ENCODE measurements around the gene RAMAC.
"Not testable (repeated sequence)": the region's sequence is repeated elsewhere in the genome, so short reads cannot be mapped to it uniquely, and the experiment has no call there.

The RAMAC gene

DNA sequence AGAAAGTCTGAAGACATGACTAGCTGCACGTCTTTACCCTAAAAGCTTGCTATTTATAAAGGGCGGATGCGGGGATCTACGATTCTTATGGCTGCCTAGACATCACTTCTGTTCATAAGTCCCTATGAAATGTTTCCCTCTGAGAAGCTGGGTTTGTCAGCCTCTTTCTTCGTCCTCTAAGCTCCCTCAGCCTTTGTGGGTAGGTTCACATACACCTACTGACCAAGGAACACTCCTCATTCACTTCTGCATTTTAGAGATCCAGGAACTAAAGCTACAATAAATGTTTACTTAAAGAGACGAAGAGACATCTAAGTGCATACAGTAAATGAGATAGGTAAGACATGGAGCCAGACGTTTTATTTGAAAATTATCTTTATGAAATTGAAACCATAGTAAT lies 16.7 kb upstream of the RAMAC start:
- DNase-seq = no peak

GRCh38 chr15:82970078-82970686 lies 15.8 kb upstream of the RAMAC start:
- DNase-seq = no peak

- DNase-seq = no peak
These were observed 15.3 kb upstream of the RAMAC start for GRCh38 chr15:82970696-82971095.

DNA sequence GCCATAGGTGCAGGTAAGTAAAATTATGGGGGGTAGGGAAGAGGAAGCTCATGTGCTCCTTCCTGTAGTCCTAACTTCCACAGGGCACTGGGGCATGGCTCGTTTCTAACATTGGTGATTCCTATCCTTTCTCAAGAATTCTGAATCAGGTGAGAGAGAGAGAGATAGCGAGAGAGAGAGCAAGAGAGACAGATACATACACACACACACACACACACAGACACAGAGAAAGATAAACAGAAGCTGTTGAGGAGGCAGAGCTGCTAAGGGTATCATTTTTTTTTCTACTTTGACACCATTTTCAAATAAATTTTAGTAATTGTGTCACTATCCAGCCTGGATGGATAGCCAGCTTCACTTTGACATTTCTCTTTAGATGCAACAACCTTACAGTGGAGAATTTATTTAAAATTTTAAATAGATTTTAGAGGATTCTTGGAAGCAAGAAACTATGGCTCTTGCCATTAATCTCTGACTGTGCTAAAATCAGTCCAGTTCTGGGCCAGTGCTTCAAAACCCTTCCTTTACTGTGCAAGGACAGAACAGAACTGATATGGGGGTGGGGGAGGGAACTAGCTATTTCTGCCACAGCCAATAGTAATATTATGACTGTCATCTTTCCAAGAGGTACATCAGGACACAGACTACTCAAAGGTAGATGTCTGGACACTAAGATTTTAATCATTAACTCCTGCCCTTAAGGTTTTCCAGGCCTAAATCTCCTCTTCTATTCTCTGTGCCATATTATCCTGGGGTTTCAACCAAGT lies 14.6 kb upstream of the RAMAC start:
- DNase-seq = no peak

DNA sequence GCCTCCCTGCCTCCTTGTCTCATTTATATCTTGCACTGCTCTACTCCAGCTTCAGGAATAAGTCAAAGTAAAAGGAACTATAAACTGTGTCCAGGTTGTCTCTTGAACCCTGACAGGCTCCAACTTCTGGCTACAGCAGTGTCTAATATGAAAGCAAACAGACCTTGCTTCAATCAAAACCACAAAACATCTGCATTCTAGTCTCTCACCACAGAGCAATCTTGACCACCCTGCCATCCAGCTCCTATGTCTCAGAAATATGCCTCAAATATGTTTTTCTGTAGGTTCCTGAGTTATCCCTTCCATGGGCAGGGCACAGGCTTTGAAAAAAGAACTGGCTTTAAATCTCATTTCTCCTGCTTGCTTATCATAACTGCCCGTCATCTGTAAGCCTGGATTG lies 13.0 kb upstream of the RAMAC start:
- no peak for DNase-seq

DNA sequence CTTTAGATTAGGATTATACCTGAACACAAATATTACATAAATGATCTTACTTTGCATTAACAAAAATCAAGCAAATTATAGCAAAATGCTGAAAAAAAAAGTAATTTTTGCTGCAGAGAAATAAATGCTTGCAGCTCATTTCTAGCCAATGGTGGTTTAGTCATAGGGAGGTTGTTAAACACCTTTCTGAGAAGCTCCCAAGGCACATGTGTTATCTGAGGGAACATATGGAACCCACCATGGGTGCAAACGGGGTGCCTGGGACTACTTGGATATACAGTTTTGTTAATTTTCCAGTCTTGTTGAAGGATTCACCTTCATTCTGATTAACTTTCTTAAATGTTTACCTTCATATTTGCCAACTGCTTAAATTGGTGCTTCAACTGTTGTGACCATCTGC lies 8.9 kb upstream of the RAMAC start:
- DNase-seq = no peak

DNA sequence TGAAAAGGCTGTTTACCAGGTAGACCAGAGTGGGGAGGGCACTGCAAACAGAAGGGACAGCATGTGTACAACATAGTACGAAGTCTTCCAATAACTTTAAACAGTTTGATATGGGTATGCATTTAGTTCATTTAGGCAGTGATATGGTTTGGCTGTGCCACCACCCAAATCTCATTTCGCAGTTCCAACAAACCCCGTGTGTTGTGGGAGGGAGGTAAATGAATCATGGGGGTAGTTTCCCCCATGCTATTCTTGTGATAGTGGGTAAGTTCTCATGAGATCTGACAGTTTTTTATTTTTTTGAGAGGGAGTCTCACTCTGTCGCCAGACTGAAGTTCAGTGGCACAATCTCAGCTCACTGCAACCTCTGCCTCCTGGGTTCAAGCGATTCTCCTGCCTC lies 7.6 kb upstream of the RAMAC start:
- DNase-seq = no peak

- DNase-seq = no peak
These were observed 6.3 kb upstream of the RAMAC start for GRCh38 chr15:82979726-82980125.

DNA sequence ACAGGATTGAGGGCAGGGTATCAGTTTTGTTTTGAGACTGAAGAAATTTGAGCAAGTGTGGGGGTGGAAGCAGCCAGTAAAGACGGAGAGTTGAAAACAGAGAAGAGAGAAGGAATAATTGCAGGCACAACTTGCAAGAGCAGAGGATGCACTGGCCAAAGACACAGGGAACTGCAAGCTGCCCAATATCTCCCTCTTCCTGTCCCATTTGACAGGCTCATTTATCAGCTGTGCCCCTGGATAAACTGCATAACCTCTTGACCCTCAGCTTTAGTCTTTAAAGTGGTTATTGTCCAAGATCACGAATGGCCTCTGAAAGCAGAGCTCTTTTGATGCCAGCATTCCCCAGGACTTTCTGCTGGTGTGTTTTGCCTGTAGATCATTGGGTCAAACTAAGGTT lies 5.0 kb upstream of the RAMAC start:
- no peak for DNase-seq

GRCh38 chr15:82986442-82986780 lies 401 bp downstream of the RAMAC start:
- no peak for DNase-seq

DNA sequence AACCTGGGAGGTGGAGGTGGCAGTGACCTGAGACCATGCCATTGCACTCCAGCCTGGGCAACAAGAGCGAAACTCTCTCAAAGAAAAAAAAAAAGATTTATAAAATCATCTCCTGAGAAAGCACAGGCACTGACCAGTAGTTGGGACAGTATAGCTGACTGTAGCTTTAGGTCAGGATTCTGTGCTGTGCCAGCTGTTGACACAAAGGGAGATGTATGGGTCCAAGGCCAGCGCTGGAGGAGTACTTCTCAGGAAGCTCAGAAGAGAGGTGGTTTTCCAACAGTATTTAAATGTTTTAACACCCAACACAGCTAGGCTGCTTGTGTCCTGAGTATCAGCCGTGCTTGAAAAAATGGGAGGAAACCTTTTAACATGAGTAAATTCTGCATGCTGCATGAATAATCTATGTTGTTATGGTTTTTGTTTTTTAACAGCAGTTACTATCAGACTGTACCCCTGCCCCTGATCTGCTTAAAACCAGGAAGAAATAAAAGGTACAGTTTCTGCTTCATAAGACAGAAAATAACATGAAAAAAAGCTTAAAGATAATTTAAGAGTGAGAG lies 6.5 kb downstream of the RAMAC start:
- DNase-seq = no peak

GRCh38 chr15:82993144-82993543 lies 7.1 kb downstream of the RAMAC start:
- DNase-seq = no peak

DNA sequence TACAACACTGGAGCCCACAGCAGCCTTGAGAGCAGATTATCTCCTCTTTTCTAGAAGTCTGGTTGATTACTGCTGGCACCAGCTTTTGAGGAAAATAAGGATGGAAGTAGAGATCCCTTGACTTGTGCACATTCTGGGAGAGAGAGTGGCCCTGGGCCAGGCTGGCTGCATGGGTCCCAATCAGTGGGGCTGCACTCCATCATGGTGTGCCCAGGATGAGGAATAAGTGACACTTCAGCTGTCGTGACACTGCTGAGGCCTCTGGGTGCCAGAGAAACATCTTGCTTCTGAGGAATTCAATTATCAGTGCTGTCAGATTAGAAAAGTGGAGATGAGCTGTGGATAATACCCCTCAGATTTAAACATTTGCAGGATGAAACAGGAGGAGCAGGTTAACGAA lies 9.1 kb downstream of the RAMAC start:
- no peak for DNase-seq

- no peak for DNase-seq
These were observed 9.9 kb downstream of the RAMAC start for GRCh38 chr15:82995938-82996337.

DNA sequence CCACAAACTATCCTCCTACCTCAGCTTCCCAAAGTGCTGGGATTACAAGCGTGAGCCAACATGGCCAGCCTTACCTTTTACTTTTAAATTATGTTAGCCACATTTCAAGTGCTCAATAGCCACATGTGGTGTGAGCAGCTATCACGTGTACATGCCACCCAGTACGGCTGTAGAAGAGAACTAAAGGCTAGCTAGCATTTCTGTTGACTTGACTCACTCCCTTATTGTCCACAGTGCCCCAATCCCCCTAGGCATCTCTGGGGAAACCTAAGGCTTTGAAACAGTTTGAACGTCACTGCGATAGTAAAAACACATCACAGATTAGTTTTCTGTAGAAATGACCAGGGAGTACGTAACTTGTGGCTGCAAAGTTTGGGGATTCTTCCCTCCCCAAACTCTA lies 13.4 kb downstream of the RAMAC start:
- no peak for DNase-seq

DNA sequence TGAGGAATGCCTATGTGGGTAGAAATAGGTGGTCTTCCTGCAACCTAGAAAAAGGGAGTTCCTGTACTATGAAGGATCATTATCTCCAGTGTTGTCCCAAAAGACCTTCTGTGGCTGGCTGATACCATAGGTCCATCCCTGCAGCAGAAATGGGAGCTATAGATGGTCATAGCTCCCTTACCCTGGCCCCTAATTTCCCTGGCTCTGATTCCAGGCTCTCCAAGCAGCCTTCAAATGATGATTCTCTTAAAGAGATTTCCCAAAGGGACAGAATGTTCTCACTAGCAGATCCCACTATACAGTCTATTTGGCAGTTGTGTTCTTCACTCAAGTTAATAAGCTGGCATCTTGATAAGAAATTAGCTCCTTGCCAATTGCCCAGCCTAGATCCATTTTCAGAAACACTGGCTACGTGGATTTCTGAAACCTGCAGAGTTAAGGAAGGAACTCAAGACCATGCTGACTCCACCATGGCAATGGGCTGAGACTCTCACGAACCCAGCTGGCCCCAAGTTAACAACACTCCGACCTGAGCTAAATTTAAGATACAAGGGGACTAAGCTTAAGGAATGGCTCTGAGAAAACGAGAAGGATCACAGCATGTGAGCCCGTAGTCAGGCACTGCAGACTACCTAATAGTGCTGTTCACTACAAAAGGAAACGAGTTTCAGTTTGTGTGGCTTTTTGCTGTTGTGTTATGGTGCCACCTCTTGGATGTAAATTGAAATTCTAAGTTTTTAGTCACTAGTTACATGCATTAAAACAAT lies 14.1 kb downstream of the RAMAC start:
- DNase-seq = peak; percentile 0

DNA sequence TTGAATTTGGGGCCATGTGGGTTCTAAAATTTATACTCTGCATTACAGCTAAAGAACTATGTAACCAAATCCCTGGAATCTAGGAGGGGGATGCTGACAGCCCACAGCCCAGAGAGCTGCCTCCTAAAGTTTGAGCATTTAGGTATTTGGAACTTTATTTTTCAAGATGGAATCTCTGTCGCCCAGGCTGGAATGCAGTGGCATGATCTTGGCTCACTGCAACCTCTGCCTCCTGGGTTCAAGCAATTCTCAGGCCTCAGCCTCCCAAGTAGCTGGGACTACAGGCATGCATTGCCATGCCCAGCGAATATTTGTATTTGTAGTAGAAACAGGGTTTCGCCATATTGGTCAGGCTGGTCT lies 14.6 kb downstream of the RAMAC start:
- DNase-seq = not testable (repeated sequence)

DNA sequence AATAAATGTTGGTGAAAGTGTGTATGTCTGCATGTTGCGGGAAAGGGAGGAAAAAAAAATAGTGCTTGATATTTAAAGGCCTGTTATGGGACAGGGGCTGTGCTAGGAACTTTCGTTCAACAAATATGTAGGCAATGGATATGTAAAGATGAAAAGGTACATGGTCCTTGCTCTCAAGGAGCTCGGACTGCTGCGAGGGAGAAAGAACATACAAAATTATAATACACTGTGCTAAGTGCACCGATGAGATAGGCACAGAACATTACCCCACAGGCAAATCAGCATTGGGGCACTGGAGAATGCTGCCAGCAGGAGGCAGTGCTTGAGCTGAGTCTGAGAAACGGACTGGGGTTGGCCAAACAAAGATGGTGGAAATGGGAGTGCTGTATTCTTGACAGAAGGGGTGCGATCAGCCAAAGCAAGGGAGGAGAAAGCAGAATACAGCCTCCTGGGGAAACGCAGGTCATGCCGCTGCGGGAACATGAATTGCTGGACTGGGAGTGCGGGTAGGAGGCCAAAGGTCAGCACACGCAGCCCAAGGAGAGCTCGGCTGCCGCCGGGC lies 24.8 kb downstream of the RAMAC start:
- no peak for DNase-seq

GRCh38 chr15:83011271-83012075 lies 25.5 kb downstream of the RAMAC start, which contains the start of gene C15orf40:
C15orf40 (minus strand) TSS chr15:83011639; CDS start chr15:83011607, 32 bp downstream.
- peak; percentile 54 for DNase-seq

DNA sequence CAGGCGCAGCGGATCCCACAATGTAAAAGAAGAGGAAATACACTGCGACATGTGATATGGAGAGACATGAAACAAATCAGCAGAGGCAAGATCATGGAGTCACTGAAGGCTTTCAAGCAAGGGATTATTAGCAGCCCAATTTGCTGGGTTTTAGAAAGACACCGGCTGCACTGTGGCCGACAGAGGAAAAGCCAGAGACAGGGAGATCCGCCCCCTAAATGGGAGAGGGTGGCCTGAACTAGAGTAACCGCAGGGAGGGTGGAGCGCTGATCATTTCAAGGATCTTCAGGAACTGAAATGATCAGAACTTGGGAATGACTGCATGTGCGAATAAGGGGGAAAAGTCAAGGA lies 26.0 kb downstream of the RAMAC start:
- DNase-seq = no peak

GRCh38 chr15:83012636-83013035 lies 26.6 kb downstream of the RAMAC start:
- no peak for DNase-seq

DNA sequence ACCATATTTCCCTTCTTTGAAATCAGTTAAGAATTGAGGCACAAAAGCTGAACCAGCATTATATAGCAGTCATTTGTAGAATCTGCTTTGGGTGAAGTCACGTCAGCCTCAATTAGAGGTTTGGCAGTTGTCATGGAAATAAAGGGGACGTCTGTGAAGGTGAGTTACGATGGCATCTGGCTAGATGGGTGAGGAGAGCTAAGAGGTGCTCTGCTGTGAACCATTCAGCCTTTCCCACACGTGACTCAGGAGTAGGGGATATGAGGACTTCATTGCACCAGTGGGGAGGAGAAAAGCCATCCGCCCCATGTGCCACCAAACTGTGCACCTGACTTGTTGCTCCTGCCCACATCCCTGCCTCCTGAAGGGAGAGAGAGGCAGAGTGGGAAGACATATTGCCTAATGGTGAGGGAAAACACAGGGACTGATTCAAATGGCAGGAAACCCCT lies 28.2 kb downstream of the RAMAC start:
- DNase-seq = no peak

DNA sequence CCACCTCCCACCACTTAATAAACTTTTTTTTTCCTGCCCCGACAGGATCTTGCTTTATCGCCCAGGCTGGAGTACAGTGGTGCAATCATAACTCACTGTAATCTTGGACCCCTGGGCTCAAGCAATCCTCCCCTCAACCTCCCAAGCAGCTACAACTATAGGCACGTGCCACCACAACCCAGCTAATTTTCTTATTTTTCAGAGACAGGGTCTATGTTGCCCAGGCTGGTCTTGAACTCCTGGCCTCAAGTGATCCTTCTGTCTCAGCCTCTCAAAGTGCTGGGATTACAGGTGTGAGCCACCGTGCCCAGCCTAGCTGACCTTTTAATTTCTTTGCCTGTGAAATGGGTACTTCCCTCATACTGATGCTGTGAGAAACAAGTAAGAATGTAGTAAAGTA lies 29.4 kb downstream of the RAMAC start:
- DNase-seq = no peak
